Activated T-helper 1 cell treated with anti-CD3 and anti-CD28 coated beads, Interleukin-12 subunit alpha, Interleukin-12 subunit beta, Interleukin-2, Interleukin-4 antibody, amounts not matched to agents 30 ng/mL and 10 ng/mL and 1 ng/mL, durations not matched to agents 14 hours and 24 hours and 36 hours (primary cell): ENCODE data around the gene STX8. TPM values are rescaled to one million over a fixed set of nuclear protein-coding genes. Genes with fewer than 3 reads are reported as not detected.

Experiments used
- DNase-seq: peaks from one replicate; pipeline ENCODE4 v3.0.0; 2021; ENCODE audit warnings: low spot score
- H3K27ac Mint-ChIP-seq: one replicate; pipeline ENCODE4 v1.8.0; 2021; ENCODE audit warnings: mild to moderate bottlenecking, mixed read lengths
- H3K27me3 Mint-ChIP-seq: one replicate; pipeline ENCODE4 v1.8.0; 2022; ENCODE audit warnings: mild to moderate bottlenecking, moderate library complexity, mixed read lengths; ENCODE audit not compliant: insufficient read depth
- H3K36me3 Mint-ChIP-seq: one replicate; pipeline ENCODE4 v1.8.0; 2021; ENCODE audit warnings: low read depth, mixed read lengths
- H3K4me1 Mint-ChIP-seq: one replicate; pipeline ENCODE4 v1.8.0; 2021; ENCODE audit warnings: low read depth, mixed read lengths
- H3K4me3 Mint-ChIP-seq: one replicate; pipeline ENCODE4 v1.8.0; 2021; ENCODE audit warnings: mild to moderate bottlenecking, moderate library complexity, mixed read lengths
- H3K9me3 Mint-ChIP-seq: one replicate; pipeline ENCODE4 v1.8.0; 2021; ENCODE audit warnings: mixed read lengths
- intact Hi-C: fragments of 100-400 bp; cut with micrococcal nuclease; formaldehyde crosslinking; loops from one replicate; pipeline ENCODE4 v1.15.1; 2024
- total RNA-seq: library from RNA; stranded (reverse); gene quantifications from 2 replicates; pipeline ENCODE4 v1.2.3, GENCODE V29; 2022

STX8 gene
- total RNA-seq, 1 donor from 2014 or later: 47.2 TPM

- intact Hi-C loops: no loop called here
- H3K27me3 Mint-ChIP-seq: no peaks in the 10 kb centered on the region
- no peak for DNase-seq
- no peak overlapping the region for H3K4me3 Mint-ChIP-seq
- H3K36me3 Mint-ChIP-seq: no peaks in the 10 kb centered on the region
- H3K9me3 Mint-ChIP-seq: peaks cover 17% of the 10 kb centered on the region
- H3K4me1 Mint-ChIP-seq: no peaks in the 10 kb centered on the region
- H3K27ac Mint-ChIP-seq: no peak overlapping the region
These were observed 244.9 kb downstream of the STX8 start for GRCh38 chr17:9330611-9331271.

DNA sequence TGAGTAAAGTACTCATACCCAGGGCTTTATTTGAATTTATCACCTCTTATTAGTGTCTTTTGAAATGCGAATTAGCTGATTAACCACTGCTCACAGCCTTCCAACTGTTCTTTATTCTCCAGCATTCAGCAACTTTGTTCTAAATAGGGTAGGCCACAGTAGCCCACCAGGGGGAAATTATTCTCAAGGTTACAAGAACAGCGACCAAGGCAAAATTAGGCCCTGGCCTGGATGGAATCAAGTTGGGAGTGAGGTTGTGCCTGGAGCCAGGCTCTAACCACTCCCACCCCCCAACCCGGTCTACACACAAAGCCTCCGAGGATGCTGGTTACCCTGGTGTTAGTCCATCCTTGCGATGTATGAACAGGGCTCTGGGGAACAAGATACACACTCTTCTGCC, 245.5 kb downstream of the STX8 start:
- intact Hi-C loops: no loop called here
- Mint-ChIP-seq H3K4me1 (no peaks in the 10 kb centered on the region), H3K9me3 (peaks cover 11% of the 10 kb centered on the region), H3K27me3 (no peaks in the 10 kb centered on the region), H3K36me3 (no peaks in the 10 kb centered on the region), H3K27ac (no peak overlapping the region), H3K4me3 (no peak overlapping the region)
- no peak for DNase-seq

DNA sequence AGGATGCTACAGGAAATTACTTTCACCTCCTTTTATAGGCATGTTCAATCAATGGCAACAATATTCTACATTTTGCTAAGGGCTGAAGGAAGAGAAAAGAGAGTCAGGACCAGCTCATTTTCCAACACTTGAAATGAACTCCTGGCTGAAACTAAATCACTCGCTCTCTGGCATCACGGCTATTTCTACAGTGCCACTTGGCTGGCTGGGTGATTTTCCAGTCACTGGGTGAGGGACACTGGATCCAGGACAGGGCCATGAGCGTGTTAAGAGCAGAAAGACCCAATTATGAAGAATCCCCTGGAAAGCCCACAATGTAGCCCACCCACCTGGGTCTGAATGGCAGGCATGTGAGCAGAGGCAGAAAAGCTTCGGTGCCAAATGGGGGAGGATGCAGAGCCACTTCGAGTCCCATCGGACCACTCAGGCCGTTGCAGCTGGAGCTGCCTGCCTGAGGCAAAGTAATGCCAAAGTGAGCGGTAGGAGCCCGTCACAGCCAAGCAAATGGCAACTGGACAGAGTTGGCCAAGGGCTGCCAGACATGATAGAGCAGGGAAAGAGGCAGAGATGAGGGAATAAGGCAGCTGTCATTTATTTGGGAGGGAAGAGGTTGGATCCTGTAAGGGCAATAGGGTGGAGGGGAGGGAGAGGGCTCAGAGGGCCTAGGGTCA, 246.2 kb downstream of the STX8 start:
- intact Hi-C loops: no loop called here
- H3K9me3 Mint-ChIP-seq: peaks cover 4% of the 10 kb centered on the region

GRCh38 chr17:9324864-9325263, 250.8 kb downstream of the STX8 start:
- H3K36me3 Mint-ChIP-seq: no peaks in the 10 kb centered on the region
- no peaks in the 10 kb centered on the region for H3K4me1 Mint-ChIP-seq

More for the DNA sequence above, 246.2 kb downstream of the STX8 start:
- no peak overlapping the region for H3K4me3 Mint-ChIP-seq
- H3K27me3 Mint-ChIP-seq: no peaks in the 10 kb centered on the region
- H3K36me3 Mint-ChIP-seq: no peaks in the 10 kb centered on the region
- H3K4me1 Mint-ChIP-seq: no peaks in the 10 kb centered on the region
- no peak overlapping the region for H3K27ac Mint-ChIP-seq
- no peak for DNase-seq

GRCh38 chr17:9322326-9322725, 253.3 kb downstream of the STX8 start:
- Mint-ChIP-seq H3K27ac (no peak overlapping the region), H3K36me3 (no peaks in the 10 kb centered on the region), H3K4me1 (no peaks in the 10 kb centered on the region), H3K9me3 (peaks cover 7% of the 10 kb centered on the region), H3K4me3 (no peak overlapping the region), H3K27me3 (no peaks in the 10 kb centered on the region)
- no peak for DNase-seq
- intact Hi-C loops: no loop called here

More at GRCh38 chr17:9324864-9325263, 250.8 kb downstream of the STX8 start:
- H3K27me3 Mint-ChIP-seq: no peaks in the 10 kb centered on the region
- H3K9me3 Mint-ChIP-seq: no peaks in the 10 kb centered on the region
- no peak for DNase-seq
- intact Hi-C loops: no loop called here
- H3K27ac Mint-ChIP-seq: no peak overlapping the region
- H3K4me3 Mint-ChIP-seq: no peak overlapping the region

DNA sequence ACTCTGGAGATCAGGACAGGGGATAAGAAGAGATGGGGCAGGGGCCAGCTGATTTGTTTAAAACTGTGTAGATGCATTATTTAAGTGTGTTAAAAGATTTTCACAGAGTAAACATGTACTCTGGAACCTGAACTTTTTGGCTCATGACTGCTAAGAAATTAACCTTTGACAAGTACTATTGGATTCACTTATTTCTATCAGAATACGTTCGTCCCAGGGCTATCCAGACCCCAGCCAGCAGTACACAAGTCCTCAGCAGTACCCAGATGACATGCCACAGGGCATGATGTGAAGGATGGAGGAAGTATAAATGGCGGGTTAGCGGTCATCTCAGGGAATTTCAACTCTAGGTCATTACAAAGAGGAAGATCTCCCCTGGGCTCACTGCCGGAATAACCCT, 253.7 kb downstream of the STX8 start:
- H3K27me3 Mint-ChIP-seq: no peaks in the 10 kb centered on the region
- H3K9me3 Mint-ChIP-seq: peaks cover 9% of the 10 kb centered on the region
- H3K4me1 Mint-ChIP-seq: no peaks in the 10 kb centered on the region
- no peak overlapping the region for H3K4me3 Mint-ChIP-seq
- intact Hi-C loops: no loop called here
- H3K27ac Mint-ChIP-seq: no peak overlapping the region
- H3K36me3 Mint-ChIP-seq: no peaks in the 10 kb centered on the region
- no peak for DNase-seq

DNA sequence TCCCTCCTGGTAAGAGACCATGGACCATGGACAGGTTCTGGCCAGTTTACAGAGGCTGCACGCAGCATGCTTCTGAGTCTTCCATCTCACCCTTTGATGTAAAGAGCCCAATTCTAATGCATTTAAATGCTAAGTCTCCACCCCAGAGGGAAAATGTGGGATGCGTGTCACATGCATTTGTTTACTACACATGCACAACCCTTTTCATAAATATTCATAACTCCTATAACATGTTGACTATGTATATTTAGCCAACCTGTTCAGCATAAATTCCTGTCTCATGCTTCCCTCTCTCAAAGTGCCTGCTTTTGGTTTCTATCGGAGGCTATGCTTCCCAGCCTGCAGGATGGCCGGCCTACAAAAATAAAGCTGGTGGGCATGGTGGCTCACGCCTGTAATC, 260.3 kb downstream of the STX8 start:
- no peaks in the 10 kb centered on the region for H3K4me1 Mint-ChIP-seq
- H3K9me3 Mint-ChIP-seq: peaks cover 12% of the 10 kb centered on the region
- DNase-seq: no peak
- intact Hi-C loops: no loop called here
- no peak overlapping the region for H3K4me3 Mint-ChIP-seq
- H3K27ac Mint-ChIP-seq: no peak overlapping the region
- H3K27me3 Mint-ChIP-seq: no peaks in the 10 kb centered on the region
- H3K36me3 Mint-ChIP-seq: no peaks in the 10 kb centered on the region

DNA sequence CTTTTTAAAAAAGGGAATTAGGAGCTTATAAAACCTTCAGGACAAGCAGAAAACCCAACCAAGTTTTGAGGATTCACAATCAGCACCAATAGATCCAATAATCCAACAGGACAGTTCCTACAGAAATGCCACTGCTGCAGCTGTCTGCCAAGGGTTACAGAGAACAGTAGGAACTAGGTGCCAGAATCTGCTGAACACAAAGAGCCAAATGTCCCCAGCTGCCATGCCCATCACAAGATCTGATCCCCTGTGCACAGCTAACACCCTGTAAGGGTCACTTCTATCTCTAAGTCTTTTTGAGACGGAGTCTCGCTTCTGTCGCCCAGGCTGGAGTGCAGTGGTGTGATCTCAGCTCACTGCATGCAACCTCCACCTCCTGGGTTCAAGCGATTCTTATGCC, 262.3 kb downstream of the STX8 start:
- no peaks in the 10 kb centered on the region for H3K36me3 Mint-ChIP-seq
- H3K4me3 Mint-ChIP-seq: no peak overlapping the region
- H3K27ac Mint-ChIP-seq: no peak overlapping the region
- H3K4me1 Mint-ChIP-seq: no peaks in the 10 kb centered on the region
- intact Hi-C loops: no loop called here
- peaks cover 7% of the 10 kb centered on the region for H3K9me3 Mint-ChIP-seq
- DNase-seq: no peak
- no peaks in the 10 kb centered on the region for H3K27me3 Mint-ChIP-seq

- Mint-ChIP-seq H3K4me3 (no peak overlapping the region), H3K27me3 (no peaks in the 10 kb centered on the region), H3K27ac (no peak overlapping the region), H3K36me3 (no peaks in the 10 kb centered on the region), H3K9me3 (no peaks in the 10 kb centered on the region), H3K4me1 (no peaks in the 10 kb centered on the region)
- DNase-seq: no peak
- intact Hi-C loops: no loop called here
These were observed 266.4 kb downstream of the STX8 start for GRCh38 chr17:9309216-9309615.

DNA sequence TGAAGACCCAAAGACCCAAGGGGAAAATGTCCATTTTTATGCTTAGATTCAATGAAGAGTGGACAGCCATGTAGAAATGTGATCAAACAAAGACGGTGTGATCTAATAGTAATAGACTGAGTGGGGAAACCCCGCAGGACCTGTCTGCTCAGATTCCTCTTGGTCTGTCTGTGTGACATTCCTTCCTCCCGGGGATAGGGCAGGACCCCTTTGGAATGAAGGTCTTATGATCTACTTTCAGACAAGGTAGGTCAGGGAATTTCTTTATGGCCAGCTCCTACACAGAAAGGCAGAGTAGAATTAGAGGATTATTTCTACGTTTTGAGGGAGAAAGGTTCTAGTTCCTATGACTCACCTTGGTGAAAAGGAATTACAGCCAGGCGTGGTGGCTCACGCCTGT, 267.6 kb downstream of the STX8 start:
- no peaks in the 10 kb centered on the region for H3K9me3 Mint-ChIP-seq
- H3K27me3 Mint-ChIP-seq: no peaks in the 10 kb centered on the region
- intact Hi-C loops: no loop called here
- H3K27ac Mint-ChIP-seq: no peak overlapping the region
- no peak for DNase-seq
- H3K36me3 Mint-ChIP-seq: no peaks in the 10 kb centered on the region
- no peaks in the 10 kb centered on the region for H3K4me1 Mint-ChIP-seq
- H3K4me3 Mint-ChIP-seq: no peak overlapping the region

- Mint-ChIP-seq H3K4me3 (no peak overlapping the region), H3K9me3 (no peaks in the 10 kb centered on the region), H3K4me1 (no peaks in the 10 kb centered on the region), H3K36me3 (no peaks in the 10 kb centered on the region), H3K27me3 (no peaks in the 10 kb centered on the region), H3K27ac (no peak overlapping the region)
- no peak for DNase-seq
- intact Hi-C loops: no loop called here
These were observed 268.2 kb downstream of the STX8 start for GRCh38 chr17:9307313-9307998.

GRCh38 chr17:9306086-9306485, 269.5 kb downstream of the STX8 start:
- no peak overlapping the region for H3K27ac Mint-ChIP-seq
- intact Hi-C loops: no loop called here
- H3K36me3 Mint-ChIP-seq: no peaks in the 10 kb centered on the region
- H3K9me3 Mint-ChIP-seq: no peaks in the 10 kb centered on the region
- DNase-seq: no peak
- H3K4me3 Mint-ChIP-seq: no peak overlapping the region
- H3K4me1 Mint-ChIP-seq: no peaks in the 10 kb centered on the region
- no peaks in the 10 kb centered on the region for H3K27me3 Mint-ChIP-seq

DNA sequence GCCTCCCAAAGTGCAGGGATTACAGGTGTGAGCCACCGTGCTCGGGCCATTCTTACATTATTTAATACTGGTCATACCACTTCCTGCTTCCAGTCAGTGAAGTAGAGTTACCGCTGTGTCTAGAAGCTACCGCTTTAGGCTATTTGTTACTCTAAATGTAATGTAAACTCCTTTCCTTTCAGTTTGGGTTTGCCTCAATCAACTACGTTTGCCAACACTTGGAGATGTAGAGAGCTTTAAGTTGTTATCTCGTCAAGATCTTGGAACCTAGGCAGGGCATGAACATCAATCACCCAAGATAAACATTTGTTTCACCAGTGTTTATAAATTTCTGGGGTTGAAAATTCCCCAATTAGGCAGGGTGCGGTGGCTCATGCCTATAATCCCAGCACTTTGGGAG, 275.9 kb downstream of the STX8 start:
- no peaks in the 10 kb centered on the region for H3K4me1 Mint-ChIP-seq
- H3K27ac Mint-ChIP-seq: no peak overlapping the region
- intact Hi-C loops: loop anchor here (10.0 kb wide), 3 partner anchors 125 to 275 kb away; partner anchors contain the start of gene NTN1
- no peaks in the 10 kb centered on the region for H3K36me3 Mint-ChIP-seq
- no peak overlapping the region for H3K4me3 Mint-ChIP-seq
- H3K9me3 Mint-ChIP-seq: no peaks in the 10 kb centered on the region
- no peak for DNase-seq
- no peaks in the 10 kb centered on the region for H3K27me3 Mint-ChIP-seq
